Panc1 (cell line): ENCODE data around the gene VAPA.

Experiments
- CTCF ChIP-seq: fragments of 450-650 bp; IDR thresholded peaks from 2 replicates; pipeline ENCODE4 v1.5.1; 2017; ENCODE audit warnings: mild to moderate bottlenecking
- POLR2AphosphoS5 ChIP-seq: IDR thresholded peaks from 2 replicates; pipeline ENCODE4 v1.6.1; 2012; ENCODE audit warnings: mild to moderate bottlenecking, low read depth, low read length, moderate library complexity
- REST ChIP-seq, 2 experiments: IDR thresholded peaks; 2 replicates each; pipeline ENCODE4 v1.6.1; 2011 to 2012; ENCODE audit warnings: low read depth in 2 of 2, control low read depth in 1 of 2, low read length in 1 of 2, mild to moderate bottlenecking in 1 of 2, moderate library complexity in 1 of 2; ENCODE audit not compliant: insufficient read depth in 1 of 2
- SIN3A ChIP-seq: IDR thresholded peaks from 2 replicates; pipeline ENCODE4 v1.6.1; 2012; ENCODE audit warnings: low read depth, mild to moderate bottlenecking, low read length, moderate library complexity, borderline replicate concordance; ENCODE audit not compliant: insufficient read depth

GRCh38 chr18:9890957-9891356 lies 22.9 kb upstream of the VAPA start:
- no peak for TF ChIP-seq CTCF
- no peak for TF ChIP-seq POLR2AphosphoS5
- TF ChIP-seq REST (IDR thresholded peaks at IDR 0.05; ENCODE audit: insufficient read depth in 1 of 2, low read depth in 2 of 2, low read length in 1 of 2), result no peak
- no peak for TF ChIP-seq SIN3A
